HepG2 (cell line): ENCODE measurements around the gene ATAD3C. TPM values are rescaled to one million over a fixed set of nuclear protein-coding genes. Genes with fewer than 3 reads are reported as not detected.

Experiments
- ATF1 ChIP-seq: IDR thresholded peaks from 2 replicates; pipeline ENCODE4 v1.6.1; 2016; ENCODE audit warnings: mild to moderate bottlenecking, control low read depth
- GTF3A ChIP-seq: sonication (generic); formaldehyde crosslinking; conservative IDR thresholded peaks from 2 replicates; pipeline ENCODE4 v1.4.0; 2020; ENCODE audit warnings: mild to moderate bottlenecking, missing genetic modification reagents
- NCOA2 ChIP-seq: sonication (generic); formaldehyde crosslinking; IDR thresholded peaks from 2 replicates; pipeline ENCODE4 v1.8.0; 2022; ENCODE audit warnings: inconsistent platforms
- ONECUT2 ChIP-seq: sonication (generic); formaldehyde crosslinking; IDR thresholded peaks from 2 replicates; pipeline ENCODE4 v1.4.0; 2020; ENCODE audit warnings: missing genetic modification reagents
- TBL1XR1 ChIP-seq: fragments of 150-350 bp; IDR thresholded peaks from 2 replicates; pipeline ENCODE4 v1.6.1; 2014; ENCODE audit warnings: borderline replicate concordance, low read length; ENCODE audit not compliant: partially characterized antibody
- ZMAT3 ChIP-seq: sonication (generic); formaldehyde crosslinking; conservative IDR thresholded peaks from 2 replicates; pipeline ENCODE4 v1.7.0; 2021; ENCODE audit warnings: missing genetic modification reagents
- ZNF430 ChIP-seq: sonication (generic); formaldehyde crosslinking; IDR thresholded peaks from 2 replicates; pipeline ENCODE4 v1.9.0; 2021; ENCODE audit warnings: mild to moderate bottlenecking, missing genetic modification reagents
- ZNF546 ChIP-seq: sonication (generic); formaldehyde crosslinking; conservative IDR thresholded peaks from 2 replicates; pipeline ENCODE4 v1.8.1; 2023; ENCODE audit warnings: mild to moderate bottlenecking, missing genetic modification reagents
- ZSCAN31 ChIP-seq: sonication (generic); formaldehyde crosslinking; IDR thresholded peaks from 2 replicates; pipeline ENCODE4 v1.5.0; 2020; ENCODE audit warnings: low read depth, mild to moderate bottlenecking, missing genetic modification reagents
- polyA plus RNA-seq, 8 experiments: library from polyadenylated mRNA; depleted of rRNA in 3 of 8; stranded (reverse) in 7 of 8; unstranded in 1 of 8; fragments of >200 nt; fragmentation: Illumina TruSeq in 4 of 8; extraction: Trizol in 4 of 8; gene quantifications; 2 replicates each; pipeline versions ENCODE4 v1.2.1 to v1.2.3, GENCODE V29; 2011 to 2016; ENCODE audit warnings: low read depth in 4 of 8, missing spikeins in 1 of 8, mixed read lengths in 1 of 8; ENCODE audit not compliant: insufficient read depth in 1 of 8
- total RNA-seq, 5 experiments: library from RNA; depleted of rRNA; stranded (reverse); fragments of >200 nt; fragmentation: Illumina TruSeq; extraction: Trizol; gene quantifications; 2 replicates each; pipeline ENCODE4 v1.2.3, GENCODE V29; 2016; ENCODE audit warnings: low read depth in 1 of 5
- TF ChIP-seq, protein P1 (sequence below): sonication (generic); formaldehyde crosslinking; IDR thresholded peaks from 2 replicates; pipeline ENCODE4 v1.4.0; 2020; ENCODE audit warnings: mild to moderate bottlenecking, low read depth, missing genetic modification reagents
- TF ChIP-seq, protein P2 (sequence below): sonication (generic); formaldehyde crosslinking; IDR thresholded peaks from 2 replicates; pipeline ENCODE4 v1.4.0; 2020; ENCODE audit warnings: missing genetic modification reagents
- TF ChIP-seq, protein P3 (sequence below): sonication (generic); formaldehyde crosslinking; IDR thresholded peaks from 2 replicates; pipeline ENCODE4 v1.8.1; 2023; ENCODE audit warnings: missing genetic modification reagents, mild to moderate bottlenecking, borderline replicate concordance
- TF ChIP-seq, protein P4 (sequence below): sonication (generic); formaldehyde crosslinking; IDR thresholded peaks from 2 replicates; pipeline ENCODE4 v1.4.0; 2020; ENCODE audit warnings: missing genetic modification reagents
- TF ChIP-seq, protein P5 (sequence below): sonication (generic); formaldehyde crosslinking; IDR thresholded peaks from 2 replicates; pipeline ENCODE4 v1.4.0; 2020; ENCODE audit warnings: mild to moderate bottlenecking, missing genetic modification reagents

ATAD3C gene
- total and polyA plus RNA-seq, 2 of the 13 experiments (the other 11 are each of a cell fraction or from before 2014, with no cell fraction given) = 2.4 to 3.2 TPM

DNA sequence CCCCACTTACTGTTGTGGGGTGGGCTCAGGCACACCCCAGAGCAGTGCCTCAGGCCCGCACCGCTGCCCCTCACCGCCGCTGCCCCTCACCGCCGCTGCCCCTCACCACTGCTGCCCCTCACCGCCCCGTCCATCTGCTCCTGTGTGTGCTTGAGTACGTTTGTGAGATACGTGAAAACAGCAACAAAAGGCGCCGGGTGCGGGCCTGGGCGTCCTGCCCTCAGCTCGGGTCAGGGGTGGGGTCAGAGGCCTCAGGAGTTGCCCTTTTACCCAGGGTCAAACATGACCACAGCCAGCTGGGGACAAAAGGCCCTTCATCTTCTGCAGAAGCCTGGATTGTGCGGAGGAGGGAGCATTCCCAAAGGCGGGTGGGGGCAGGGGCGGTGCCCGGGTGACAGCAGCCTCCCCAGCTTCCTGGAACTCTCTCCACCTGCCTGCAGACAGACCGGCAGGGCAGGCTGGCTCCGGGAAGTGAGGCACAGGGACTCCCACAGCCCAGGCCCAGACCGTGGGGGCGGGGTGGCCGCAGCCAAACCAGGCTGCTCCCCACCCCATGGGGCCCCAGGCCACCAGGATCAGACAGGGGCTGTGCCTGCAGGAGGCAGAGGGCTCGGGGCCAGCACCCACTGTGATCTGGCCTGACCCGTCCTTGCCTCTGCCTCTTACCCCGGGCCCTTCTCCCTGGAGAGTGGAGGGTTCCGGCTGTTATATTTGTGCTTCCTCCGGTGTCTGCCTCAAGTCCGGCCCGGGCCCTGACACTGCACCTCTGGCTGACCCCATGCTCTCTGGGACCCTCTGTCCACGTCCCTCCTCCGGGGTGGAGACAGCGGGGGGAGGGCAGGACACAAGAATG lies 16.3 kb upstream of the ATAD3C start (continued):
- TF ChIP-seq NCOA2 (peak; percentile 97), ONECUT2 (CRISPR knock-in tag) (no peak; the same call in 1 of the 2 replicates), ATF1 (no peak), ZMAT3 (CRISPR knock-in tag) (0 out of 2 replicates have a peak, but pooled peaks have one; percentile 5), GTF3A (0 out of 2 replicates have a peak, but pooled peaks have one; percentile 13), ZSCAN31 (CRISPR knock-in tag) (peak; percentile 79), ZNF430 (CRISPR knock-in tag) (no peak; the same call in 1 of the 2 replicates), TBL1XR1 (no peak), ZNF546 (peak; percentile 65)
- TF ChIP-seq, protein P1, sequence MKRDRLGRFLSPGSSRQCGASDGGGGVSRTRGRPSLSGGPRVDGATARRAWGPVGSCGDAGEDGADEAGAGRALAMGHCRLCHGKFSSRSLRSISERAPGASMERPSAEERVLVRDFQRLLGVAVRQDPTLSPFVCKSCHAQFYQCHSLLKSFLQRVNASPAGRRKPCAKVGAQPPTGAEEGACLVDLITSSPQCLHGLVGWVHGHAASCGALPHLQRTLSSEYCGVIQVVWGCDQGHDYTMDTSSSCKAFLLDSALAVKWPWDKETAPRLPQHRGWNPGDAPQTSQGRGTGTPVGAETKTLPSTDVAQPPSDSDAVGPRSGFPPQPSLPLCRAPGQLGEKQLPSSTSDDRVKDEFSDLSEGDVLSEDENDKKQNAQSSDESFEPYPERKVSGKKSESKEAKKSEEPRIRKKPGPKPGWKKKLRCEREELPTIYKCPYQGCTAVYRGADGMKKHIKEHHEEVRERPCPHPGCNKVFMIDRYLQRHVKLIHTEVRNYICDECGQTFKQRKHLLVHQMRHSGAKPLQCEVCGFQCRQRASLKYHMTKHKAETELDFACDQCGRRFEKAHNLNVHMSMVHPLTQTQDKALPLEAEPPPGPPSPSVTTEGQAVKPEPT (CRISPR knock-in tag) = no peak; the same call in 1 of the 2 replicates
- TF ChIP-seq, protein P2, sequence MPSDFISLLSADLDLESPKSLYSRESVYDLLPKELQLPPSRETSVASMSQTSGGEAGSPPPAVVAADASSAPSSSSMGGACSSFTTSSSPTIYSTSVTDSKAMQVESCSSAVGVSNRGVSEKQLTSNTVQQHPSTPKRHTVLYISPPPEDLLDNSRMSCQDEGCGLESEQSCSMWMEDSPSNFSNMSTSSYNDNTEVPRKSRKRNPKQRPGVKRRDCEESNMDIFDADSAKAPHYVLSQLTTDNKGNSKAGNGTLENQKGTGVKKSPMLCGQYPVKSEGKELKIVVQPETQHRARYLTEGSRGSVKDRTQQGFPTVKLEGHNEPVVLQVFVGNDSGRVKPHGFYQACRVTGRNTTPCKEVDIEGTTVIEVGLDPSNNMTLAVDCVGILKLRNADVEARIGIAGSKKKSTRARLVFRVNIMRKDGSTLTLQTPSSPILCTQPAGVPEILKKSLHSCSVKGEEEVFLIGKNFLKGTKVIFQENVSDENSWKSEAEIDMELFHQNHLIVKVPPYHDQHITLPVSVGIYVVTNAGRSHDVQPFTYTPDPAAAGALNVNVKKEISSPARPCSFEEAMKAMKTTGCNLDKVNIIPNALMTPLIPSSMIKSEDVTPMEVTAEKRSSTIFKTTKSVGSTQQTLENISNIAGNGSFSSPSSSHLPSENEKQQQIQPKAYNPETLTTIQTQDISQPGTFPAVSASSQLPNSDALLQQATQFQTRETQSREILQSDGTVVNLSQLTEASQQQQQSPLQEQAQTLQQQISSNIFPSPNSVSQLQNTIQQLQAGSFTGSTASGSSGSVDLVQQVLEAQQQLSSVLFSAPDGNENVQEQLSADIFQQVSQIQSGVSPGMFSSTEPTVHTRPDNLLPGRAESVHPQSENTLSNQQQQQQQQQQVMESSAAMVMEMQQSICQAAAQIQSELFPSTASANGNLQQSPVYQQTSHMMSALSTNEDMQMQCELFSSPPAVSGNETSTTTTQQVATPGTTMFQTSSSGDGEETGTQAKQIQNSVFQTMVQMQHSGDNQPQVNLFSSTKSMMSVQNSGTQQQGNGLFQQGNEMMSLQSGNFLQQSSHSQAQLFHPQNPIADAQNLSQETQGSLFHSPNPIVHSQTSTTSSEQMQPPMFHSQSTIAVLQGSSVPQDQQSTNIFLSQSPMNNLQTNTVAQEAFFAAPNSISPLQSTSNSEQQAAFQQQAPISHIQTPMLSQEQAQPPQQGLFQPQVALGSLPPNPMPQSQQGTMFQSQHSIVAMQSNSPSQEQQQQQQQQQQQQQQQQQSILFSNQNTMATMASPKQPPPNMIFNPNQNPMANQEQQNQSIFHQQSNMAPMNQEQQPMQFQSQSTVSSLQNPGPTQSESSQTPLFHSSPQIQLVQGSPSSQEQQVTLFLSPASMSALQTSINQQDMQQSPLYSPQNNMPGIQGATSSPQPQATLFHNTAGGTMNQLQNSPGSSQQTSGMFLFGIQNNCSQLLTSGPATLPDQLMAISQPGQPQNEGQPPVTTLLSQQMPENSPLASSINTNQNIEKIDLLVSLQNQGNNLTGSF (CRISPR knock-in tag) = 0 out of 2 replicates have a peak, but pooled peaks have one; percentile 21
- TF ChIP-seq, protein P3, sequence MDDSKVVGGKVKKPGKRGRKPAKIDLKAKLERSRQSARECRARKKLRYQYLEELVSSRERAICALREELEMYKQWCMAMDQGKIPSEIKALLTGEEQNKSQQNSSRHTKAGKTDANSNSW (CRISPR knock-in tag) = no peak; the same call in 1 of the 2 replicates
- TF ChIP-seq, protein P4, sequence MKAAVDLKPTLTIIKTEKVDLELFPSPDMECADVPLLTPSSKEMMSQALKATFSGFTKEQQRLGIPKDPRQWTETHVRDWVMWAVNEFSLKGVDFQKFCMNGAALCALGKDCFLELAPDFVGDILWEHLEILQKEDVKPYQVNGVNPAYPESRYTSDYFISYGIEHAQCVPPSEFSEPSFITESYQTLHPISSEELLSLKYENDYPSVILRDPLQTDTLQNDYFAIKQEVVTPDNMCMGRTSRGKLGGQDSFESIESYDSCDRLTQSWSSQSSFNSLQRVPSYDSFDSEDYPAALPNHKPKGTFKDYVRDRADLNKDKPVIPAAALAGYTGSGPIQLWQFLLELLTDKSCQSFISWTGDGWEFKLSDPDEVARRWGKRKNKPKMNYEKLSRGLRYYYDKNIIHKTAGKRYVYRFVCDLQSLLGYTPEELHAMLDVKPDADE (CRISPR knock-in tag) = no peak
- TF ChIP-seq, protein P5, sequence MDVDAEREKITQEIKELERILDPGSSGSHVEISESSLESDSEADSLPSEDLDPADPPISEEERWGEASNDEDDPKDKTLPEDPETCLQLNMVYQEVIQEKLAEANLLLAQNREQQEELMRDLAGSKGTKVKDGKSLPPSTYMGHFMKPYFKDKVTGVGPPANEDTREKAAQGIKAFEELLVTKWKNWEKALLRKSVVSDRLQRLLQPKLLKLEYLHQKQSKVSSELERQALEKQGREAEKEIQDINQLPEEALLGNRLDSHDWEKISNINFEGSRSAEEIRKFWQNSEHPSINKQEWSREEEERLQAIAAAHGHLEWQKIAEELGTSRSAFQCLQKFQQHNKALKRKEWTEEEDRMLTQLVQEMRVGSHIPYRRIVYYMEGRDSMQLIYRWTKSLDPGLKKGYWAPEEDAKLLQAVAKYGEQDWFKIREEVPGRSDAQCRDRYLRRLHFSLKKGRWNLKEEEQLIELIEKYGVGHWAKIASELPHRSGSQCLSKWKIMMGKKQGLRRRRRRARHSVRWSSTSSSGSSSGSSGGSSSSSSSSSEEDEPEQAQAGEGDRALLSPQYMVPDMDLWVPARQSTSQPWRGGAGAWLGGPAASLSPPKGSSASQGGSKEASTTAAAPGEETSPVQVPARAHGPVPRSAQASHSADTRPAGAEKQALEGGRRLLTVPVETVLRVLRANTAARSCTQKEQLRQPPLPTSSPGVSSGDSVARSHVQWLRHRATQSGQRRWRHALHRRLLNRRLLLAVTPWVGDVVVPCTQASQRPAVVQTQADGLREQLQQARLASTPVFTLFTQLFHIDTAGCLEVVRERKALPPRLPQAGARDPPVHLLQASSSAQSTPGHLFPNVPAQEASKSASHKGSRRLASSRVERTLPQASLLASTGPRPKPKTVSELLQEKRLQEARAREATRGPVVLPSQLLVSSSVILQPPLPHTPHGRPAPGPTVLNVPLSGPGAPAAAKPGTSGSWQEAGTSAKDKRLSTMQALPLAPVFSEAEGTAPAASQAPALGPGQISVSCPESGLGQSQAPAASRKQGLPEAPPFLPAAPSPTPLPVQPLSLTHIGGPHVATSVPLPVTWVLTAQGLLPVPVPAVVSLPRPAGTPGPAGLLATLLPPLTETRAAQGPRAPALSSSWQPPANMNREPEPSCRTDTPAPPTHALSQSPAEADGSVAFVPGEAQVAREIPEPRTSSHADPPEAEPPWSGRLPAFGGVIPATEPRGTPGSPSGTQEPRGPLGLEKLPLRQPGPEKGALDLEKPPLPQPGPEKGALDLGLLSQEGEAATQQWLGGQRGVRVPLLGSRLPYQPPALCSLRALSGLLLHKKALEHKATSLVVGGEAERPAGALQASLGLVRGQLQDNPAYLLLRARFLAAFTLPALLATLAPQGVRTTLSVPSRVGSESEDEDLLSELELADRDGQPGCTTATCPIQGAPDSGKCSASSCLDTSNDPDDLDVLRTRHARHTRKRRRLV (CRISPR knock-in tag) = no peak; the same call in 1 of the 2 replicates
